Spleen (tissue), 7 donors: ENCODE results near the gene IGF1.

Source experiments
- CTCF ChIP-seq, 11 experiments: fragments of 200-600 bp in 7 of 11; fragments of 450-650 bp in 4 of 11; sonication (generic) in 4 of 11; IDR thresholded peaks in 8 of 11; conservative IDR thresholded peaks in 3 of 11; 1 replicate in 7 of 11; 2 replicates in 4 of 11; pipeline versions ENCODE4 v1.4.0 to v1.8.0; 2016 to 2021; ENCODE audit warnings: antibody characterized with exemption in 11 of 11, inconsistent platforms in 4 of 11, mild to moderate bottlenecking in 1 of 11
- POLR2A ChIP-seq, 3 donors: fragments of 450-650 bp; IDR thresholded peaks; one replicate each; pipeline ENCODE4 v1.5.1; 2017; ENCODE audit warnings: antibody characterized with exemption in 3 of 3, mild to moderate bottlenecking in 1 of 3
- POLR2AphosphoS5 ChIP-seq, 3 donors: sonication (generic); formaldehyde crosslinking; IDR thresholded peaks; one replicate each; pipeline ENCODE4 v1.5.1; 2017; ENCODE audit warnings: antibody characterized with exemption in 3 of 3
- donor health status: DM: no; HTN: no; CAD: no; lungs with moderate emphysema.
- donor health status: DM: no; HTN: no; CAD: no.
- donor health status: DM: no; HTN: no; CAD: no.

DNA sequence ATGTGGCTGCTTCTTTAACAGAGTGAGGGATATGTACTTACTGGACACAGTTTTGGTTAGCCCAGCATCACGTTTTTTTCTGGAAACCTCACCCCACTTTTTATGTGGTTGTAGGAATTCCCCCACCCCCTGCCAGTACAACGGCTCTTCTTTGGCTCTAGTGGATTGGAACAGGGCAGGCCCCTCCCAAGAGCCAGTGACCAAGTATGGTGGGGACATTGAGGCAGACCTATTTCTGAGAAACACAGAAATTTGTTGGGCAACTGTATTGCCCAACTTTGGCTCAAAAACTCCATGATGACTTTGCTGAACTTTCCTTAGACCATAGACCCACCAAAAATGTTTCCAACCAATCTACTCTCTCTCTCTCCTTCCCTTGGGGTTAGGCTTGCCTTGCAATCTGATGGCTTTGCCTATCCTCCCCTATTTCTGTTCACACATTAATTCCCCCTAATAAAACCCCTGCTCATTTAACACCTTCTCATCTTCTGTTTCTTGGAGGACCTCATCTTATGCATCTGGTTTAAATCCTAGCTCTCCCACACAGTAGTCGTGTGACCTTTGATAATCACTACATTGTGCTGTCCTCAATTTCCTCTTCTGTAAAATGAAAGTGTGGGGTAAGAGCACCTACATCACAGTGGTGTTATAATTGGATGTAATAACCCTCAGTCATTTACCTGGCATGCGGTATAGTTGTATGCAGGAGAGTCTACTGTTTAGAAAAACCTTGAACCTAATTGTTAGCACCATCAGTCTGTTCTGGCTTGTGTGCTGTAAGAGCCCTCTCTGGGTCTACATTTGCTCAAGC is 71.7 kb downstream of the IGF1 start:
- TF ChIP-seq POLR2A (IDR thresholded peaks at IDR 0.05) (no peak), CTCF (IDR thresholded peaks at IDR 0.05 in 8 of 11, conservative IDR thresholded peaks at IDR 0.05 in 3 of 11) (no peak), POLR2AphosphoS5 (IDR thresholded peaks at IDR 0.05) (no peak)
